ENCODE results near the gene WDR6.
A peak's percentile ranks its signal among the peaks of the same experiment; 100 is the strongest.

WDR6 gene, protein sequence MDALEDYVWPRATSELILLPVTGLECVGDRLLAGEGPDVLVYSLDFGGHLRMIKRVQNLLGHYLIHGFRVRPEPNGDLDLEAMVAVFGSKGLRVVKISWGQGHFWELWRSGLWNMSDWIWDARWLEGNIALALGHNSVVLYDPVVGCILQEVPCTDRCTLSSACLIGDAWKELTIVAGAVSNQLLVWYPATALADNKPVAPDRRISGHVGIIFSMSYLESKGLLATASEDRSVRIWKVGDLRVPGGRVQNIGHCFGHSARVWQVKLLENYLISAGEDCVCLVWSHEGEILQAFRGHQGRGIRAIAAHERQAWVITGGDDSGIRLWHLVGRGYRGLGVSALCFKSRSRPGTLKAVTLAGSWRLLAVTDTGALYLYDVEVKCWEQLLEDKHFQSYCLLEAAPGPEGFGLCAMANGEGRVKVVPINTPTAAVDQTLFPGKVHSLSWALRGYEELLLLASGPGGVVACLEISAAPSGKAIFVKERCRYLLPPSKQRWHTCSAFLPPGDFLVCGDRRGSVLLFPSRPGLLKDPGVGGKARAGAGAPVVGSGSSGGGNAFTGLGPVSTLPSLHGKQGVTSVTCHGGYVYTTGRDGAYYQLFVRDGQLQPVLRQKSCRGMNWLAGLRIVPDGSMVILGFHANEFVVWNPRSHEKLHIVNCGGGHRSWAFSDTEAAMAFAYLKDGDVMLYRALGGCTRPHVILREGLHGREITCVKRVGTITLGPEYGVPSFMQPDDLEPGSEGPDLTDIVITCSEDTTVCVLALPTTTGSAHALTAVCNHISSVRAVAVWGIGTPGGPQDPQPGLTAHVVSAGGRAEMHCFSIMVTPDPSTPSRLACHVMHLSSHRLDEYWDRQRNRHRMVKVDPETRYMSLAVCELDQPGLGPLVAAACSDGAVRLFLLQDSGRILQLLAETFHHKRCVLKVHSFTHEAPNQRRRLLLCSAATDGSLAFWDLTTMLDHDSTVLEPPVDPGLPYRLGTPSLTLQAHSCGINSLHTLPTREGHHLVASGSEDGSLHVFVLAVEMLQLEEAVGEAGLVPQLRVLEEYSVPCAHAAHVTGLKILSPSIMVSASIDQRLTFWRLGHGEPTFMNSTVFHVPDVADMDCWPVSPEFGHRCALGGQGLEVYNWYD

DNA sequence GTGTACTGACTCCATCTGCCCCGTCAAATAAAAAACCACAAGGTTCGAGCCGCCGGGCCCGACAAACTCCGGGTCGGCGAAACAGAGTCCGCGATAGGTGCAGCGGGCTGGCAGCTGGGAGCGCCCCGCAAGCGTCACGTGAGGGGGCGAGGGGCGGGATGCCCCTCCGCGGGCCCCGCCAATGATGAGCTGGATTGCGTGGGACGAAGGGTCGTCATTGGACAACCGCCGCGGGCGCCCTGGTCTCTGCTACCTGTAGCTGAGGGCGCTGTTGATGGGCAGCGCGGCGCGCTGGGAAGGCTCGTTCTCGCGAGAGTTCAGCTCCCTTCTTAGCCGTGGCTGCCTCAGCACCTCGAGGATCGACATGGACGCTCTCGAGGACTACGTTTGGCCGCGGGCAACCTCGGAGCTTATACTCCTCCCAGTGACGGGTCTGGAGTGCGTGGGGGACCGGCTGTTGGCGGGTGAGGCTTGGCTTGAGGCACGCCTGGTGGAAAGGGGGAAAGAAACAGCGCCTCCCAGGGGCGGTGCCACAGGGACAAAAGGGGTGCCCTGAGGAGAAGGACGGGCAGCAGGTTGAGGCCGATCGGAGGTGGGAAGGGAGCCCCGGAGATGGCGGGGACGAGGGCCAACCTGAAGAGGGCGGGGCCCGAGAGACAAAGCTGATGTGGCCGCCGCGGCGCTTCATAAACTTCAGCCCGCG is at the start of gene WDR6:
TSS of gene WDR6 (plus strand) at position 324 of the 703 bp plus-strand sequence. CDS start at position 365, 41 bp downstream.
- DNase-seq (ENCODE audit: low read depth): peak; percentile 91

DNA sequence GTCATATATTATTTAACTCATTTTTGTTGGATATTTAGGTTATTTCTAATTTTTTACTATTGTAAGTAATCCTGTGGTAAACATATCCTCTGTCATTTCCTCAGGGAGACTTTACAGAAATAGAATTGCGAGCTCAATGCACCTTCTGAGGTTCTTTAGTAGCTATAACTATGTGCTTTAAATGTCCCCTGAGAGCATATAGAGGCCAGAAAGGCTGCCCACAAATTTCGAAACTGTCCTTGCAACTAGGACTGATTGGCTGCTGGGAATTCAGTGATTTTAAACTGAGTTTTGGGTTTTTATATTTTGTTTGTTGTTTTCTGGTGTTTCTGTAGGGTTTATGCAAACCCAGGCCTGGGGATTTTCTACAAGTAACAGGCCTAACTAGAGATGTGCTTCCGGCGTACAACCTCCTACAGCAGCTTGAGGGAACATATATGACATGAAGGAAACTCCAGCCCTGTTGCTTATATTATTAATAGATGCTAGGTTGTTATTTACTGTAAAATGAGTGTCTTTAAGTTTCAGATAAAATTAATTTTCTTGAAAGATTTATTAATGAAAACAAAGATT is 46.3 kb upstream of the WDR6 start:
- no peak for DNase-seq (ENCODE audit: low read depth)

DNA sequence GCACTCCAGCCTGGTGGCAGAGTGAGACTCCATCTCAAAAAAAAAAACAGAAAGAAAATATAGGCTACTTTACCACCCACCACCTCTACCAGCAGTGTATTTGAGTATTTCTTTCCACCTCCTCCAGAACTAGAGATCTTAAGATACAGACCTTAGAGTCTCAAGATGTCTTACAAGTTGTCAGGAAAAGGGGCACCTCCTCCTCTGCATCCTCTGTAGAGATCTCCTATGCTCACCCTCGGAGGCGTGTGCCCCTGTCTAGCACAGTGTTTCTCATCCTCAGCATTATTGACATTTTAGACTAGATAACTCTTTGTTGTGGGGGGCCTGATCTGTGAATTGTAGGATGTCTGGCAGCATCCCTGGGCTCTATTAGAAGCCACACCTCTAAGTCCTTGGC is 44.9 kb upstream of the WDR6 start:
- no peak for DNase-seq (ENCODE audit: low read depth)

DNA sequence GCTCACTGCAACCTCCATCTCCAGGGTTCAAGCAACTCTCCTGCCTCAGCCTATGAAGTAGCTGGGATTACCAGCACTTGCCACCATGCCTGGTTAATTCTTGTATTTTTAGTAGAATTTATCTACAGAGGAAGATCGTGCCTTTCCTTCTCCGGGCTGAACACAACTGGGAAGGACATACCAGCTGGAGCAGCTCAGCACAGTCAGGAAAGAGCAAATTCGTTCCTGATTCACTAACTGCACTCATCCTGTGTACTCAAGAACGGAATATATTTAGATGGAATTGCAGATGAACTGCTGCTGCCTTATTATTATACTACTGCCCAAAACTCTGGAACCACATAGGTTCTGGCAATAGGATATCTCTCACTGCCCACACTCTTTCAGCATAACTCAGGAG is 44.3 kb upstream of the WDR6 start:
- DNase-seq (ENCODE audit: low read depth): no peak

DNA sequence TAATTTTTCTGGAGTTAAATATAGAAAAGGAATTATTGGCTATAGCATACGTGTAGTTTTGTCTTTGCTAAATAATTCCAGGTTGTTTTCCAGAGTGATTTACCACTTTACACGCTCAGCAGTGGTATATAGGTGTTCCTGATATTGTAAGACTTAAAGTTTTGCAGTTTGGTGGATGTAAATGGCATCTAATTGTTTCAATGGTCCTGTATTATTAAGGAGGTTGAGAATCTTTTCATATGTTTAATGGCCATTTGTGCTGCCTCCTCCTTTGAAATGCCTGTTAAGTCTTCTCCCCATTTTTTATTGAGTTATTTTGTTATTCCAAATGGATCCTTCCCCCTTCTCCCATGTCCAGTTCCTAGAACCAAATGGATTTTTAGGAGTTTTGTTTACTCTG is 43.6 kb upstream of the WDR6 start:
- DNase-seq (ENCODE audit: low read depth): no peak

DNA sequence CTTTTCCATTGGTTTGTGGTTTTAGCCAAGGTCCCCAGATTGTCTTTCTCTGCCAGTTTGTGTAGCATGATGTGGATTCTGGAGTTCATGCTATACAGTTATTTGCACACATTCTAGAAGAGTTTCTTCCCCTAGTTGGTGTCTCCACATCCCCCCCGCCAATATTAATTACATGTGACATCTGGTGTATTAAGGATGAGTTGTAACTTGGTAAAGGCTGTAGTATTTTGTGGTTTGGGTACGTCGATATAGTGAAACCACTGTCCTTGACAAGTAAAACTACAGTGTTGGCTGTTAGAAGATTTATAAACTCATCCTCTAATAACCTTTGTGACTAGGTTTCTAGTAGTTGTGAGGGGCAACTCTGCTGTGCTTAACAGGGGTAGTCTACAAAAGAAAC is 40.8 kb upstream of the WDR6 start:
- no peak for DNase-seq (ENCODE audit: low read depth)

DNA sequence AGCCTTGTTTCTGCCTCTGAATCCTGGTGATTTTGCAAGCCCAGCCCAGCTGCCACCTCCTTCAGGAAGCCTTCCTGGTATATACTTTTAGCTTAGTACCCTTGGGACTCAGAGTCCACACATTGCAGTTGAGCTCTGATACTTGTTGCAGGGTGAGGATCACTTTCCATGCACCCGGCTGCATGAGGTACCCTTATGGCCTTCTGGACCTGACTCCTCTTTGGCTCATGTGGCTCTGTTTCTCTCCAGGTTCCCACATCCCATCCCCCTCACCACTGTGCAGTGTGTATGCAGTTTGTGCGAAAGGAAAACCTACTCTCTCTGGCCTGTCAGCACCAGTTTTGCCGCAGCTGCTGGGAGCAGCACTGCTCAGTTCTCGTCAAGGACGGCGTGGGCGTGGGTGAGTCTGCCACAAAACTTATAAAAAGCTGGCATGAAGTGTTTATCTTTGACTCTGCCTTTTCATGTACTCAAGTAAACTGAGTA is 40.3 kb upstream of the WDR6 start:
- DNase-seq (ENCODE audit: low read depth): no peak

DNA sequence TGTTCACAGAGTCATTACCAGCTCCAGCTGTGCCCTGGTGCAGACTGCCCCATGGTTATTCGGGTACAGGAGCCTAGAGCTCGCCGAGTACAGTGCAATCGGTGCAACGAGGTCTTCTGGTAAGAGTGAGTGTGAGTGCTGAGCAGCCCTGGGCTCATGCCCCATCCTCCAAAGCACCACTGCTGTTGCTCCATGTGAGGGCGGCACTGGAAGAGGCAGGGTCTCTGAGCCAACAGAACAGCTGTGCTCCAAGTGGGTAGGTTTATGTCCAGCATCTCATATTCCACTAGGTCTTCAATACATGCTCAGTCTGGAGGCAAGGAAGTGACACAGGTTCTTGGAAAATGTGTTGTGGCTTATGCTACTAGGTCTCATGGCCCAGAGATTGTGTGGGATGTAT is 36.6 kb upstream of the WDR6 start:
- no peak for DNase-seq (ENCODE audit: low read depth)

DNA sequence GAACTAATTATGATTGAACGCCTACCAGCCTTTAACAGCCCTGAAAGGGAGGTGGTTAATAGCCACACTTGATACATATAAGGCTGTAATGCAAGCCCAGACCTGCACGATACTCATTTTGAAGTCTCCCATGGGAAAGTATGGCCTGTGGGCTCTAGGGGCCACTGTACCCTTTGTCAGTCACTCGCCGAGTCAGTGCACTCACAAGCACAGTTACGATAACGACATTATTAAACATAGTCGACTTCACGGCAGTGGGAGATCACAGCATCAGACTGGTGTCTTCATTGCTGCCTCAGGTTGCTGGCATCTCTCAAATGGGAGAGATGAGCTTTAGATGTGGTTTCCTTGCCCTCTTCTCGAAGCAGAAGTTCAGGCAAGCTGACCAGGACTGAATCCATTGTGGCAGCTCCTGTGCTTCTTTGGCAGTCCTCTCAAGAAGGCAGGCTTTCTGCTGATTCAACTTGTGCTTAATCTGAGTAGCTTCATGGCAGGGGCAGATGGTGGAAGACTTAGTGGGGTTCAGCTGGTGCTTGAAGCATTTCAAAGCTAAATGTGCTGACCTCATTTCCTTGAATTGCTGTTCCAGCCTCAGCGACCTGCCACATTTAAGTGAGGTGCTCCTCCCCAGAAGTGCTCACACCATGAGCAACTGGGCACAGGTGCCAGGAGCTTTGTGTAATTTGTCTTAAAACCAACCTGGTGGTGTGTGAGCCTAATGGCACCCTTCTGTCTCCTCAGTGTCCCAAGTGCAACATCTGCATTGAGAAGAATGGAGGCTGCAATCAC is 32.9 kb upstream of the WDR6 start:
- no peak for DNase-seq (ENCODE audit: low read depth)

DNA sequence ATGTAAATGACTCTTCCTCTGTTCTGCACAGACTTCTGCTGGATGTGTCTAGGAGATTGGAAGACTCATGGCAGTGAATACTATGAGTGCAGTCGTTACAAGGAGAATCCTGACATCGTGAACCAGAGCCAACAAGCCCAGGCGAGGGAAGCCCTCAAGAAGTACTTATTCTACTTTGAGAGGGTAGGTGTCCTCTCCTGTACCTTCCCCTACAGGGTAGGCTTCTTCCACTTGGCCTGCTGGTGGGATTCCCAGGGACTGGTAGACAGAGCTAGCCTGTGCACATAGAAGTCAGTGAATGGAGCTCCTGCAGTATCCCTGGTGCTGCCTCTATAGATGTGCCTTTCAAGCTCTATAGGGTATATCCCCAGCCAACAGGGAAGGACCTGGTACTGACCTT is 27.7 kb upstream of the WDR6 start:
- no peak for DNase-seq (ENCODE audit: low read depth)

DNA sequence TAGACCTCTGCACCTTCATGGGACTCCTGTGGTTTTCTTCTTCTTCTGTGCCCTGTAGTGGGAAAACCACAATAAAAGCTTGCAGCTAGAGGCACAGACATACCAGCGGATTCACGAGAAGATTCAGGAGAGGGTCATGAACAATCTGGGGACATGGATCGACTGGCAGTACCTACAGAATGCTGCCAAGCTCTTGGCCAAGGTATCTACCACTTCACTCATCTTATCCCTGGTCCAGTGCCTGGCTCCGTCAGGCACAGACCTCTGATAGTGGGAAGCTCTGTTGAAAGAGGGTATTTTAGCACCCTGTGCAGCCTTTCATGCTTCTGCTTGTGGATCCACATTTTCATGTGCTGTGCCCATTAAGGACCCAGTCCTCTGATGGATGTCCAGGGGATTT is 26.9 kb upstream of the WDR6 start:
- DNase-seq (ENCODE audit: low read depth): no peak

DNA sequence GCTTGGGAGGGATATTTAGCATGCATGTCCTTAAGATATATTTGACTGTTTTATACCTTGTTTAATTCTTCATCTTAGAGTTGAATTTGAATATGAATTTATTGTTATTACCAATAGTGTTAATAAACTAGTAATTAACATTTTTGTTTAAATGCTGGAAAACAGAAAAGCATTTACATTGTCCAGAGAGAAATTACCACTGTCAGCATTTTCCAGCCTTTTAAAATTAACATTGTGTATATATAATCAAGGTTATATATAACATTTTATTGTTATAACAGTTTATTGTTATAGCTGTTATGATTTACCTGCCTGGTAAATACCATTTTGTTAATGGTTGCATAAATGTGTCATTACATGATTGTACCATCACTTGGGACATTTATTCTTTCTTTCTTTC is 25.2 kb upstream of the WDR6 start:
- no peak for DNase-seq (ENCODE audit: low read depth)

DNA sequence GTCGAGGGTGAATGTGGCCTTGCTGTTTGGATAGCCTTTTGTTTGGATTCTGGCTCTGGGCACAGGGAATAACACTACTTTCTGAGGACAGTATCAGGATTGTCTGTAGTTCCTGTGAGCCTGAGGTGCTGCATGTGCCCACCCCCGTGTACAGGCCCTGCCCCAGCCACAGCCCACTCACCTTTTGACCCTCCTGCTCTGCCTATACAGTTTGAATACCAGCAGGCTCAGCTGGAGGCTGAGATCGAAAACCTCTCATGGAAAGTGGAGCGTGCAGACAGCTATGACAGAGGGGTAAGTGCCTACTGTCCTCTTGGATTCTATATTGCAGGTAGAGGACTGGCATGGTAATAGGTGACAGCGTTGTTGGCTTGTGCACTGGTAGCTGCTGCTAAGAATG is 24.5 kb upstream of the WDR6 start:
- DNase-seq (ENCODE audit: low read depth): no peak

DNA sequence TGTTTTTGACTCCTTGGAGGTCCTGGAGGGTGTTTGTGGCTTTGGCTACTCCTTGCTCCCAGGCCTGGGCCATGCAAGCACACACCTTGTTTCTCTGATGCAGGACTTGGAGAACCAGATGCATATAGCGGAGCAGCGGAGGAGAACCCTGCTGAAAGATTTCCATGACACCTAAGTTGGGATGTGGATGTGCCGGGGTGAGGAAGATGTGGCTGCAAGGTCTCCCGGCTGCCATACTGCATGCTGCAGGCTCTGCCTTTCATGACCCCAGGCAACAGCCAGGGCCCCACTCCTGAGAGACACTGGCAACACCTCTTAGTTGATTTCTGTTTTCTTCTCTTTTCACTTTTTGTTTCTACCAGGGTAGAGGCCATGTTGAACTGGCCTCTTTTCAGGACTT is 24.1 kb upstream of the WDR6 start:
- DNase-seq (ENCODE audit: low read depth): no peak

DNA sequence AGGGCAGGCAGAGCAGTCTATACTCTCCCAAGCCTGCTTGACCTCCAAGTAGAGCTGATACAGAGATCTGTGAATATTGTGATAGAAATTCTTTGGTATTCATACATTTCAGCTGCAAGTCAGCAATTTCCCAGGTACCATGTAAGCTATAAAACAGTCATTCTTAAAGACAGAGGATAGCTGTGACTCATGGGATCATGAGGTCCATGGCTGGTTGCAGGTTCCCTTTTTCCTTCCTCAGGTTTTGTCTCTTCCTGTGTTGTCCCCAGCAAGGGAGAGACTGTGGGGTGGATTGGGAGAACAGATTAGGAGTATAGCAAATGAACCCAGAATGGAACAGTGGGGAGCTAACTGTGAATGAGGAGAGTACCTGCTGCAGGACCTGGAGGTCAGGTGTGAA is 22.5 kb upstream of the WDR6 start:
- DNase-seq (ENCODE audit: low read depth): no peak

DNA sequence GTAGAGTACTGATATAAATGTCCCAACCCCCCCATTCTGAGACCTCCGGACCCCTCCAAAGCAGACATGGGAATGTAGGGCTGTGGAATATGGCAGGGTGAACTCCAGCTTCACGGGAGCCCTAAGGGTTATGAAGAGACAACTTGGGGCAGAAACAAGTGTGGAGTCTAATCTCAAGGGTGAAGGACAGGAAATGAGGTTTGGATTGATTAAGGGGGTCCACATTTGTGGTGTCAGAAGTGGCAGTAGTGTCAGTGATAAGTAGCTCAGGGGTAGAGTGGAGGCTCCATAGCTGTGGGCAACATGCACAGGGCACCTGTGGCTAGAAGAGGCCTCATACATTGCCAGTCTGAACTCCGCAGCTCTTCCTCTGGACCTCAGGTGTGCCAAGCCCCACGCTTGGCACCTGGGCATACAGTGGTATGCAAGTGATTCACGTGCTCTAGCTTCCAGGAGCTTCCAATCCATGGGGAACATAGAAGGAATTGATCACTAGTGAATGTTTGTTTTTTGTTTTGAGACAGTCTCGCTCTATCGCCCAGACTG is 21.3 kb upstream of the WDR6 start:
- DNase-seq (ENCODE audit: low read depth): no peak

DNA sequence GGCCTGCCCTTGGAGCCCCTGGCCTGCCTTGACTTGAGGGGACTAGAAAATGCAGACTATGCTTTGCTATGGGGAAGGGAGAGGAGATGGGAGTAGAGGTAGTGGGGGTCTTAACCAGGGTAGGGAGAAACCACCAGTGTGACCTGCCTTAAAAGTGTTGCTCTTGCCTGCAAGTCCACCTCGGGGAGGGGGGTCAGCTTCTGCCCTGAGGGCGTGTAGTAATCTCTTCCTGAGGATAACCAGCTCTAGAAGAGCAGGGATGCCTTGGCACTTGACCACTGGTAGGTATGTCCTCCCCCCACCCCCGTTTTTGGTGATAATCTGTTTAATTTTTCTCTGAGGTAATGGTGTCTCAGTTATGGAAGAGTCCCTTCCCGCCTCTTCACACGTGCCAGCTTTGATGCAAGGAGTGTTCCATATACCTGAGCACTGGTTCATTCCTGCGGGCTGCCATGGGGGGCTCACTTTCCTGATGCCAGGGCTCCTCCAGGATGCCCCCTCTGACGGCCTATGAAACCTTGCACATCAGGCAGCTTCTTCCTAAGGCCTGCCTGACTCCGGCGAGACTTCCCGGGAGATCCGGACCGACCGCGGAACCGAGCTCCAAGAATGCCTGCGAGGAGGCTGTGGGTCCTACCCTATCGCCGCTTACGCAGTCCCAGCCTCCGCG is 17.9 kb upstream of the WDR6 start:
- DNase-seq (ENCODE audit: low read depth): no peak

DNA sequence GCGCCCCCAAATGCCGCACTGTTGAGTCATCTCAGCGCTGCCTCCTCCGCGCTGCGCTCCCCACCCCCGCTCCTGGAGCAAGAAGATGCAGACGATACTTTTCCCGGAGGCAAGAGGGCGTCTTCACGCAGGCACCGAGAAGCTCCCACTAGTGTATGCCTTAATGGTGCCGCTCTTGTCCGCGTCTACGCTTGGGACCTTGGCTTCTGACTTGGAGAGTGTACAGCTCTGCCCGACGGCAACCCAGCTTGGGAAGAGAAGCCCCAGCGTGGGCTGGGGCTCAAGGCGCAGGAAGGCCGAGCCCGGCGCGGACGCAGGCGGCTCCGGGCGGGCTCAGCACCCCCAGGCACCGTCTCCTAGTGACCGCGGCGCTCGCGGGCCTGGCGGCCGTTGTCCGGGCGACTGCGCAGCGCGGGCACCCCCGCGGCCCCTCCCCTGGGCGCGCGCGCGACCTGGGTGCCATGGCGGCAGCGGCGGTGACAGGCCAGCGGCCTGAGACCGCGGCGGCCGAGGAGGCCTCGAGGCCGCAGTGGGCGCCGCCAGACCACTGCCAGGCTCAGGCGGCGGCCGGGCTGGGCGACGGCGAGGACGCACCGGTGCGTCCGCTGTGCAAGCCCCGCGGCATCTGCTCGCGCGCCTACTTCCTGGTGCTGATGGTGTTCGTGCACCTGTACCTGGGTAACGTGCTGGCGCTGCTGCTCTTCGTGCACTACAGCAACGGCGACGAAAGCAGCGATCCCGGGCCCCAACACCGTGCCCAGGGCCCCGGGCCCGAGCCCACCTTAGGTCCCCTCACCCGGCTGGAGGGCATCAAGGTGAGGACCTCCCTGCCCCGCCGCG is 17.2 kb upstream of the WDR6 start, which contains the start of gene P4HTM:
TSS of gene P4HTM (plus strand) at position 446 of the 840 bp plus-strand sequence. CDS start at position 462, 16 bp downstream.
- peak; percentile 84 for DNase-seq (ENCODE audit: low read depth)
